ENCODE results near the gene HSF2. TPM values are rescaled to one million over a fixed set of nuclear protein-coding genes. Genes with fewer than 3 reads are reported as not detected.

The HSF2 gene
- total RNA-seq, 3 donors from 2014 or later, result 19.4 to 35.0 (median 29.8) TPM

Other genes starting within 250 kb of the HSF2 start
- gene SERINC1, start 72.2 kb downstream of the HSF2 start, total RNA-seq, result 100 to 1,000 TPM; 198 to 375 (median 242) TPM
- 10 to 100 TPM in 2 of 3 donors, 1 to 10 TPM in 1; 1.6 to 33.5 (median 22.3) TPM for gene PKIB, start 210.8 kb downstream of the HSF2 start, total RNA-seq

All from breast epithelium (tissue), 3 donors.